ENCODE results near the gene AKT2.

DNA sequence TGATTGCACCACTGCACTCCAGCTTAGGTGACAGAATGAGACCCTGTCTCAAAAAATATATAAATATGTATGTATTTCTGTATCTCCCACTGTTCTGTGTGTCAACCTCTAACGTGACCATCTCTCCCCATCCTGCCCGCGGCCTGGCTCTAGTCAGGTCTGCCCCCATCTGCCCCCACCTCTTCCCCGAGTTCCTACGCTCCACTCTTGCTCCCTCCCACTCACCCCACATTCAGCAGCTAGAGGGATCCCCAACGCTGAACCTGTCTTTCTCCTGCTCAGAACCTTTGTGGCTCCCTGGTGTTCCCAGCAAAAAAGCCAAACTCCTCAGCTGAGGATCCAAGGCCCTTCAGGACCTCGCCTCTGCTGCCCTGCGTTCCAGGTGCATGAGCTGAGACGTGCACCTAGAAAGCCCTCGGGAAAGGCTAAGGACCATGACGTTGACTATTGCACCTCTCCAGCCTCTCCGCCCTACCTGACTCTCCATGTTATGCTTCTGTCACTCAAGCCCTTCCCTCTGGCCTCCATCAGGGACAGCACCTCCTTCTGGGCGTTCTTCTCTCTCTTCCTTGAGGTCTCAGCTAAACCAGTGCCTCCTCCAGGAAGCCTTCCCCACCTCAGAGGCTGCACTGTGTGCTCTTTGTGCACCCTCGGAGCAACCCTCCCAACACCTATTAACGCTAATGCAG, 18.1 kb downstream of the AKT2 start:
- TF ChIP-seq, protein P1, sequence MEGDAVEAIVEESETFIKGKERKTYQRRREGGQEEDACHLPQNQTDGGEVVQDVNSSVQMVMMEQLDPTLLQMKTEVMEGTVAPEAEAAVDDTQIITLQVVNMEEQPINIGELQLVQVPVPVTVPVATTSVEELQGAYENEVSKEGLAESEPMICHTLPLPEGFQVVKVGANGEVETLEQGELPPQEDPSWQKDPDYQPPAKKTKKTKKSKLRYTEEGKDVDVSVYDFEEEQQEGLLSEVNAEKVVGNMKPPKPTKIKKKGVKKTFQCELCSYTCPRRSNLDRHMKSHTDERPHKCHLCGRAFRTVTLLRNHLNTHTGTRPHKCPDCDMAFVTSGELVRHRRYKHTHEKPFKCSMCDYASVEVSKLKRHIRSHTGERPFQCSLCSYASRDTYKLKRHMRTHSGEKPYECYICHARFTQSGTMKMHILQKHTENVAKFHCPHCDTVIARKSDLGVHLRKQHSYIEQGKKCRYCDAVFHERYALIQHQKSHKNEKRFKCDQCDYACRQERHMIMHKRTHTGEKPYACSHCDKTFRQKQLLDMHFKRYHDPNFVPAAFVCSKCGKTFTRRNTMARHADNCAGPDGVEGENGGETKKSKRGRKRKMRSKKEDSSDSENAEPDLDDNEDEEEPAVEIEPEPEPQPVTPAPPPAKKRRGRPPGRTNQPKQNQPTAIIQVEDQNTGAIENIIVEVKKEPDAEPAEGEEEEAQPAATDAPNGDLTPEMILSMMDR (conservative IDR thresholded peaks at IDR 0.05; ENCODE audit: low read depth, low read length), result no peak
- TF ChIP-seq EZH2phosphoT487 (IDR thresholded peaks at IDR 0.05; ENCODE audit: borderline replicate concordance, low read length) (no peak), EZH2 (IDR thresholded peaks at IDR 0.05; ENCODE audit: low read length, unreplicated experiment) (no peak)
